Stimulated activated CD8-positive, alpha-beta memory T cell treated with anti-CD3 and anti-CD28 coated beads, Interleukin-7, amount 100 ng/mL, for 48 hours (primary cell): ENCODE results near the gene HRH3.

Experiments used
- DNase-seq, 2 donors: peaks; one replicate each; pipeline ENCODE4 v3.0.0-alpha.2; 2020; ENCODE audit warnings: low read depth in 1 of 2; ENCODE audit errors: extremely low read depth in 1 of 2

The HRH3 gene

DNA sequence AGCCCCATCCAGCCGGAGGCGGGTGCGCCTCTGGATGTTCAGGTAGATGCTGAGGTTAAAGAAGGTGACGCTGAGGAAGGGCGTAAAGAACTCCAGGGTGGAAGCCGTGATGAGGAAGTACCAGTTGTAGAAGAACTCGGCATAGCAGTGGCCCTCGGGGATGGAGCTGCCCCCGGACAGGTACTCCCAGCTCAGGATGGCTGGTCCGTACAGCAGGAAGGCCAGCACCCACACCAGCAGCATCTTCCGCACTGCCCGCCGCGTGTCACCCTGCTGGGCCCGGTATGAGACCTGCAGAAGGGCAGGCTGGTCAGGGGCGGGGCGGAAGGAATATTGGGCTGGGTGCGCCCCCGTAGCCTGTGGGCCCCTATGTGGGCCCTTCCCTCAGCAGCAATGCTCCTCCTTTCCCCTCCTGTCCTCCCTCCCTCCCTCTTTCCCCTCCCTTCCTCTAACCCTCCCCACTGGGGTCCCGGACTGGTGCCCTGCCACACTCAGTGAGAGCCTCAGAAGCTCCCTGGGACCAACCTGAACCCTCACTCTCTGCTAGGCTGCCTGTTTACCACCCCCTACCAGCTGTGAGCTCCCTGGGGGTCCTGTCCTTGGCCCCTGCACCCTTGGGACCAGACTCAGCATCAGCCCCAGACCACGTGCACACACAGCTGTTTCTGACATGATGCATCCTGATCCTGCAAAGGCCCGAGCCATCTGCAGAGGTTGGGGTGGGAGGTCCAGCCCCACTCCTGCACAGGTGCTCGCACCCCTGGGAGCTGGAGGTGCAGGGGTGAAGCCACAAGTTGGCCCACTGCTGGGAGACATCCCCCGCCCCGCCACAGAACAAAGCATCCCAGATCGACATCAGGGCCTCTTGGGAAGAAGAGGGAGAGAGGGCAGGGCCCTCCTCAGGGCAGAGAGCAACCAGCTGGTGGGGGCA is 3.2 kb downstream of the HRH3 start:
- no peak for DNase-seq

DNA sequence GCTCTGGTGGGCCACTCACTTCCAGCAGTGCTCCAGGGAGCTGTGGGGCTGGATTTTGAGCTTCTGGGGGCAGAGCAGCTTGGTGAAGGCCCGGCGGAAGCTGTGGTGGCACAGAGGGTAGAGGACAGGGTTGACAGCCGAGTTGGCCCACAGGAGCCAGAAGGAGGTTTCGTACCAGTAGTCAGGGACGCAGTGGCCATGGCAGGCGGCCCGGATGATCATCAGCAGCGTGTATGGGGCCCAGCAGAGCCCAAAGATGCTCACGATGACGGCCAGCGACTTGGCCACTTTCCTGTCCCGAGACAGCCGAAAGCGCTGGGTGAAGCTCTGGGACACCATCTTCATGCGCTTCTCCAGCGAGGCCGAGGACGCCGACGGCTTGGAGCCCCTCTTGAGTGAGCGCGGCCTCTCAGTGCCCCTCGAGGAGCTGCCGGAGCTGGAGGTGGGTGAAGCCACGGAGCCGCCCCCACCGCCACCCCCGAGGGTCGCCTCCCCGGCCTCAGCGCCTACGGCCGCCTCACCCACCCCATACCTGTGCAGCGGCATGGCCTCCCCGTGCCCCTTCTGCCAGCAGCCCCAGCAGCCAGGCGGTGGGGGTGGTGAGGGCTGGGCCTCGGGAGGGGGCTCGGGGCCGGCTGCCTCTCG is 4.0 kb downstream of the HRH3 start:
- DNase-seq = no peak

DNA sequence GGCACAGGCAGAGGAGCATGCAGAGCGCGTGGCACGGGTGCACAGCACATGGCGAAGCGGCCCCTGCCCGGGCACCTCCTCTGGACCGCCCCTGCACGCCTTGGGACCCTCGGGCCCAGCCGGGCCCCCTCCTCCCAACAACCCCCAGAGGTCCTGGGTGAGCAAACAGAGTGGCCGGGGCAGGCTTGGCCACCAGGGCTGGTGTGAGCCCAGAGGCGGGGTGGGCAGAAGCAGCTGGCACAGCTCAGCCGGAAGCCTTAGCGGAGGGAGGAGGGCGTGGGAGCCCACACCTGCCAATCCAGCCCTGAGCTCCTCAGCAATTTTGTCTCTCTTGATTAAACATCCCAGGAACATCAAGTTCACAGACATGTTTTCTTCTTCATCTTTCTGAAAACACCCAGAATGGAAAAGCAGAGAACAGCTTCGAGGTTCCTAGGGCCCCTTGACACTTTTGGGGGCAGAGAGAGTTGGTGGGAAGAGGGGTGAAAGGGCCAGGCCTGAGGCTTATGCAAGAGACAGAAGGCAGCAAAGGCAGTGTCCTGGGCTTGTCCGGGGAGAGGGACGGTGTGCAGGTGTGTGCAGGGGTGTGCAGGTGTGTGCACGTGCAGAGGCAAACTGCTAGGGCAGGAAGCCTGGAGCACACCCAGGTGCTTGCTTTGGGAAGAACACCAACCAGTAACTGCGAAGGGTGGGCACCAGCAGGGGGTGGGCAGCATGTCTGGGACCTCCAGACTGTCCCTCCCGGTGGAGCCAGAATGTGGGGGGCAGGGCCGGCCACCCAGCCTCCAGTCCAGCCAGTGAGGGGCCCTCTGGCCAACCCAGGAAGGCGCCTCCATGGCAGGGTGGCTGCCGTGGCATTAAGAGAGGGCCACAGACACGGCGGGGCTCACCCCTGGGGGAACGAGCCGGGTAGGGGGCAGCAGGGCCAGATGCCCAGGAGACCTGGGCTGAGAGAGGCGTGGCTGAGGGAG is 4.8 kb downstream of the HRH3 start:
- no peak for DNase-seq

DNA sequence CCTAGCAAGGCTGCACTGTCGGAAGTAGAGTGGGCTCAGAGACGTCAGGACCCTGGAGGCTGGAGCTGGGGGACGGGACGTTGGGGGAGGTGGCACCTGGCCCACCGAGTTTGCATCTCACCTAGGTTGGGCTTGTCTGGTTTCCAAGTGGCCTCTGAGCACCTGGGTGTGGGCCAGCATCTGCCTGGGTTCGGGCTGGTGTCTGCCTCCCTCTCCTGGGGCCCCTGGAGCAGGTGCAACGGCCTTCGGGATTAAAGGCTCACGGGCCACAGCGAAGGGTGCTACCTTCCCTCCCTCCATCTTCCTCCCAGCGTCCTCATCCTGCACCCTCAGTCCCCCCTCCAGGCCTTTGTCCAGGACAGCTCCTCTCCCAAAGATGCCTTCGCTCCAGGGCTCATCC is 6.0 kb downstream of the HRH3 start:
- DNase-seq = no peak

DNA sequence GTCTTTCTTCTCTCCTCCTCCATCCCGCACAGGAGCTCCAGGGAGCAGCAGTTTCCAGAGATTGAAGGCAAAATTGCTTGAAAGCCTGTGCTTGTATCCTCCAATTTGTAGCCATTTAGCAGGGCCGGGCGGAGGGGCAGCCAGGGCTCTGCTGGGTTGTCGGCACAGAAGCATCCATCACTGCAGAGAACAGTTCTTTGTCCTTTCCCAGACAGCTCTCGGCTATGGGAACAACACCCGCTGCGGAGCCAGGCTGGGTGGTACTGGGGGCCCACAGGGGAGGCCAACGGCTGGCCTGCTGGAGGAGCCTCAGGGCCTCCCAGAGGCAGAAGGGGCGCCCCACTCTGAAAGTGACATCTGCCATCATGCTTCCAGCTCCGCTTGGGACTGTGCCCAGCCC is 7.8 kb downstream of the HRH3 start:
- no peak for DNase-seq

DNA sequence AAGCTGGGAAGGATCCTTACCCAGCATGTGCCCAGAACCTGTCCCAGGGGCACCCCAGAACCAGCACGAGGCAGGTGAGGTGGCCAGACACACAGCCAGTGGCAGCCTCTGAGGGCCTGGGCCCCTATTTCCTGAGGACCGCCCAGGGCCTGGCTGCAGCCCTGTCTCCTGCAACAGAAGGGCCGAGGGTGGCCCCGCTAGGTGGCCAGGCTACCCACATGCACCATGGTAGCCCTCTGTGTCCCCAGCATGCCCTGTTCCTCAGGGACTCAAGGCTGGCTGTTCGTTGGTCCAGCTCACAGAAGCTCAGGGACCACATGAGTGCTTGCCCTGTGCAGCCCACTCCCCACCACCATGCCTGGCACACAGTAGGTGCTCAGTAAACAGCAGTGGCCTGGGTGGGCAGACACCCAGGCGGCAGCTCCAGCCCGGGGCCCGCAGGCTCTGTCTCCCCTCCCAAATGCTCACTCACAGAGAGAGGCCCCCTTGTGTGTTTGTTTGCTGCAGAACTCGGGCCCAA is 8.2 kb downstream of the HRH3 start:
- DNase-seq = no peak

DNA sequence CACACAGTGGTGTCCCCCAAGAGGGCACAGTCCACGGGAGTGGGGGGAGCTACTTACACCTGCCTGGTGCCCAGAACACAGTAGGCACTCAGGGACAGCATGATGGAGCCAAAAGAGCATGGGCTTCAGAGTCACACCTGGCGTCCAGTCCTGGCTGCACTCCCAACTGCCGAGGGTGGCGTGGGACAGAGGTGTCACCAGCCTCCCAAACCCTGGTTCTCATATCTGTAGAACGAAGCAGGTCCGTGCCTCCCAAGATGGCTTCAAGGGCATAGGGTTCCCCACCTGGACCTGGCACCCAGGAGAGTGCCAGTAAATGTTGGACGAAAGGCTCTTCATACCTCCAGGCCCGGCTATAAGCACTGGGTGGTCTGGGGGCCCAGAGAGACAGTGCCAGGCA is 8.9 kb downstream of the HRH3 start:
- DNase-seq = no peak

DNA sequence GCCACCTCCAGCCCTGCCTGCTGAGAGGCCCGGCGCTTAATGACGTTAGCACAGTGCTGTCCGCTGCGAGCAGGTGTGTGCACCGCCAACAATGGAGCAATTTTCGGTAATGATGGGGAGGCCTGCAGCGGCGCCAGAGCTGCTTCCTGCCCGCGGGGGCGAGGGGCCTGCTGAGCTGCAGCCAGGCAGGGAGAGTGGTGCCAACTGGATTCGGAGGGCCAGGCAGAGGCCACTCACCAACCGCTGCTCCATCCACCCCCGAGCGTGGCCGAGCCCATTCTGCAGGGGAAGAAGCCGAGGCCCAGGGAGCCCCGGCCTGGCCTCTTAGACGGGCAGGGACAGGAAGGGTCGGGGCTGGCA is 9.6 kb downstream of the HRH3 start:
- no peak for DNase-seq

DNA sequence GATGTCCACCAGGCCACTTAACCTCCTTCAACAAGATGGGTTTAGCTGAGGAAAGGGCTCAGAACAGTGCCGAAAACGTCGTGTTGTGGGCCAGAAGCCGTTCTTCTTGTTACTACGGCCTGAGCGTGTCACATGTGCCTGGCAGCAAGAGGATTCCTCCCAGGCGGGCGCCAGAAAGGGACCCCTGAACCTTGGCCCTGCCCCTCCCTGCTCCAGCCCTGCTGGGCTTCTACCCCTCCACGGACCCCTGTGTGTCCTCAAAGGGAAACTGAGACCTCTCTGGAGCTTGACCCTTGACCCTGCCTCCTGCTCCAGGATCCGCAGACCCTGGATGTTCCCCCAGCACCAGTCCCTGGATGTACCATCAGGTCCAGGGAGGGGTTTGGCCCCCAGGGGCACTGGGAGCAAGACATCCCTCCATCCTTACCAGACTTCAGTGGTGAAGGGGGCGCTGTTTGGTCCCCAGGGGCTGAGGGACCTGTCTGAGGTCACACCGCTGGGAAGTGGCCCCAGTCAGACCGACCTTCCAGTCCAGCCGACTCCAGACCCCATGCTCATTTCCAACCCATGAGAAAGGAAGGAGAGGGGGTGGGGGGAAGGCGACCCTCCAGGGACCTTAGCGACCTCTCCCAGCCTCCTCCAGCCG is 10.1 kb downstream of the HRH3 start:
- DNase-seq = no peak

DNA sequence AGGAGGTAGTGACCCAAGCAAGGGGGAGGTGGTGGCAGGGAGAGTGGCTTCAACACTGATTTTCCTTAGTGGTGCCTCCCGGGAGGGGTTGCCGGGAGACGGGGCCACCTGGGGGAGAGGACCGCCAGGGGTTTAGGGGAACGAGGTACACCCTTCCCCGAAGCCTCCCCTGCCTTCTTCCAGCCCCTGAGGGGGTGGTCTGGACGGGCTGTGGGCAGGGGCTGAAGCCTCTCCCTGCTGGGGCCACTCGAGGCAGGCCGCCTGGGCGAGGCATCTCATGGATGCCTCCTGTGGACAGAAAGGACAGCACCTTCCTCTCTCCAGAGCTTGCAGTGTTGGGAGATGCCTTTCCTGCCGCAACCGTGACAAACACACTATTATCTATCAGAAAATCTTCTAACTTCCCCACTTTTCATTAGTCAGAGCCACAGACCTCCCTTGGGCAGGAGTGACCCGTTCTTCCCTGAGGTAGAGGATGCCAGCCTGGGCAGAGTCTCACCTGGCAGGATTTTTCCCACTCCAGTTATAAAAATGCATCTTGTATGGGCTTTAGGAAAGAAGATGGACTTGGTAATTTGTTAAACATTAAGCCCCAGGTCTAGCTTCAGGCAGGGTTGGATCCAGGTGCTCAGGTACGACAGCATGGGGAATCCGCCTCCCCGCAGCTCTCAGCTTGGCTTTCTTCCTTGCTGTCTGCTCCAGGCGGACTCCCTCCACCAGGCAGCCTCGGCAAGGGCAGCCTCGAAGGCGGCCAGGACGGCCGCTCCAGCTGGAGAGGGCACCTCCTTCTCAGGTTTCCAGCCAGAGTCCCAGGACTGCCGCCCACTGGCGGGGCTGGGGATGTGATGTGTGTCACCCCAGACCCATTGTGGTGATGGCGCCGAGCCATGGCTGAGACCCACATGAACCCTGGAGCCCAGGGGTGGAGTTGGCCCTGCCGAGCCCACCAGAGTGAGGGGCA is 11.0 kb downstream of the HRH3 start:
- DNase-seq = no peak

DNA sequence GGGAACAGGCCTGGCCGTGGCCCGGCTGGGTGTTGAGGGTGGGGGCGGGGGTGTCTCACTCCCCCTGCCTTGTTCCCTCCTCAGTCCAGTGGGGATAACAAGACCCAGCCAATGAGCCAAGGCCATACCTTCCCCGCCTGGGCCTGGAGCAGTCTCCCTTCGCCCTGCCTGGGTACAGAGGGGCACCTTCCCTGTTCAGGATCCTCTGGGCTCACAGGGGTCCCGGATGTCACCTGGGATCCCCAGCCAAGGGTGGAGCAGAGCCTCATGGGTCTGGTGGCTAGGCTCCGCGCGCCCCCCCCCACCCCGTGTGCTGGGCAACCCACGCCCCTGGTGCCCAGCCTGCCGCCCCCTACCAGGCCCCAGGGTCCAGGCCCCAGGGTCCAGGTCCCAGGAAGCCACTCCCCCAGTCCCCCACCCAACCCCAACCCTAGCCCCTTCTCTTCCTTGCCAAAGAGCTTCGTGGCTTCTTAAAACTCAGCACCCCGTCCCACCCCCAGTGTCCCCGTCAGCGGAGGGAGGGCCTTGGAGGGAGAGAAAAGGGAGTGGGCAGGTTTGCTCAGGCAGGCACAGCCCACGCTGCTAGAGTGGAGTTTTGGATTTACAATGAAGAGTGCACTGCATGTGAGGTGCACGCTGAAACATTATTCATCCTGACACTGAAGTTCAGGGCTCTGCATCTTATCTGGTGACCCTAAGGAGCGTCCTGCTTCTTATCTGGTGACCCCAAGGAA is 11.8 kb downstream of the HRH3 start:
- DNase-seq = no peak

DNA sequence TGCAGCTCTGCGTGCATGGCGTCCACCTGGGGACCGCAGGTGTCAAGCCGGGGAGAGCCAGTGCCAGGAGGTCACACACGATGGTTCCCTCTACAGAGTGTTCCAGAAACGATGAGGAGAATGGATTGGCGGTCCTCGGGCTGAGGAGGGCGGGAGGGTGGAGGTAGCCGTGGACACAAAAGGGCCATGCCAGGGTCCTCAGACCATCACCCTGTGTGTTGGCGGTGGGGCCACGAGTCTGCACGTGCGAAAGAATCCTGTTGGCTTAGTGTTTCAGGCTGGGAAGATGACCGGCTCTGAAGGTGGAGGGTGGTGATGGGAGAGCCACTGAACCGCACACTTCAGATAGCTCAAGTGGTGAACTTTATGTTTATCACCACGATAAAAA is 13.7 kb downstream of the HRH3 start:
- no peak for DNase-seq

DNA sequence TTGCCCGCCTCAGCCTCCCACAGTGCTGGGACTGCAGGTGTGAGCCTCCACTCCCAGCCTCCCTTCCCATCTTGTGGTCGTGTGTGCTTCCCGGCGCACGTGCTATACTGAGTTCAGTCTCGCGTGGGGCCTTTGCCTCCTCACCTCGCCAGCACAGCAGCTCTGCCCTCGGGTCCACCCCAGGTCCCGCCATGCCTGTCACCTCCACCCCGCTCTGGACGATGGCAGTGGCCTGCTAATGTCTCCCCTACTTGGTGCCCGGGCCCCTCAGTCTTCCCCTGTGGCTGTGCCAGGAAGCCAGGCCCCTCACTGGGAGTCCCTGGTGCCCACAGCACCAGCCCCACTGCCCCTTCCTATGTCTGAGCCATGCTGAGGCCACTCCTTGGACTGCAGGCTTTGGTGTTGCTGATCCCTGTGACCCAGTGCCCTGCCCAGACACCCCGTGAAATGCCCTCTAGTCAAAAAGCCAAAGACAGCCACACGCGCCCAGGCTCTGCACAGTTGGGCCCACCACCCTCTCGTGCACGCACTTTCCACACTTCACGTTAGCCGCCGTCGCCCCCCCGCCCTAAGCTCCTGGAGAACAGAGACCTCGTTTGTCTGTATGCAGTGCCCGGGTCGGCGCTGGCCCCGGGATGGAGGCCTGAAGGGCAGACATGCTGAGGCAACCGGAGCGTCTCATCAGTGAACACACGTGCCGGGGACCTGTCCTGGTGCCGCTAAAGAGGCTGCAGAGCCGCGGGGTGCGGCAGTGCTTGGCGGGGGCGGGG is 14.3 kb downstream of the HRH3 start:
- no peak for DNase-seq

DNA sequence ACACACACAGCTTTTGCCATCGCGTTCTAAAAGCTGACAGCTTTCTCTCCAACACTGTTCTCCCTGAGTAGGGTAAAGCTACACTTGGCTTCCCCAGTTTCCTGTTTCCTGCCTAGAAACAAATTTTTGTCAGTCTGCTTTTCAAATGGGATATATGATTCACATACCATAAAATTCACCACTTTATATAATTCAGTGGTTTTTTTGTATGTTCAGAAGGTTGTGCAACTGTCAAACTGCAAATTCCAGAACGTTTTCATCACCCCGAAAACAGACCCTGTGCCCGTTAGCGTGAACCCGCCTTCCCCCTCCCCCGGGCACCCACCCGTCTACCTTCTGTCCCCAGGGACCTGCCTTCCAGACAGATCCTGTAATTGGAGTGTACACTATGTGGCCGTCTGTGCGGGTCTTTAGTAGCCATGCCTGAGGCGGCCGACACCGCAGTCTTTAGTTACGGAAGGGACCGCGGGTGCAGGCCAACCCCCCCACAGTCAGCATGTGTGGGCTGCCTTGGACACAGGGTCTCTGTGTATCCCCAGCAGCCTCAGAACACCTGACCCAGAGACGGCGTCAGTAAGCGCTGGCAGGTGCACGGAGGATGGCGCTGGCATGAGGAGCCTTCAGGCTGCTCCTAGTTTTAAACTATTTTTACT is 16.6 kb downstream of the HRH3 start:
- DNase-seq = no peak

DNA sequence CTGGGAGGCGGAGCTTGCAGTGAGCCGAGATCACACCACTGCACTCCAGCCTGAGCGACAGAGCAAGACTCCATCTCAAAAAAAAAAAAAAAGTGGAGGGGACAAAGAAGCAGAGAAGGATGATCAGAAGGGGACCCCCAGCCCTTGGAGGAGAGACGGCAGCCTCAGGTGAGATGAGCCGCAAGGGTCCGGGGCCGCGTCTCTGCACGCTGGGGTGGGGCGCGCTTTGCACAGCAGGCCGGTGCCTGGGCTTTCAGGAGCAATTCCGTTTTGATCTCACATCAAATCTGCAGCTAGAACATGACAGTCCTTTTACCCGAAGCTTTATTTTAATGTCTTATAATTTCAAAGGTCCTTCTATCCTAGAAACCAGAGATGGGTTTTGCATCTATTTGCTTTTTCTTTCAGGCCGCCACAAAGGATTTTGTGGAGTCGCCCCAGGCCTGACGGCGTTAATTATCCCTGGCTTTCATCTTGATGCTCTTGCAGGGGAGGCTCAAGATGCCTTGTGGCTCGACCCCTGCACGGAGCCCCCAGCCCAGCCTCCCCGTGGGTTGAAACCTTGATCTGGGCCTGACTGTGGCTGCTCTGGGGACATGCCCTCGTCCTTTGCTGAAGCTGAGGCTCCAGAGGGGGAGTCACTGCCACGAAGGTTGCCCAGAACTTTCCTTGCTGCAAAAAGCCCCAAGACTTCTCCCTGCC is 17.3 kb downstream of the HRH3 start:
- no peak for DNase-seq

DNA sequence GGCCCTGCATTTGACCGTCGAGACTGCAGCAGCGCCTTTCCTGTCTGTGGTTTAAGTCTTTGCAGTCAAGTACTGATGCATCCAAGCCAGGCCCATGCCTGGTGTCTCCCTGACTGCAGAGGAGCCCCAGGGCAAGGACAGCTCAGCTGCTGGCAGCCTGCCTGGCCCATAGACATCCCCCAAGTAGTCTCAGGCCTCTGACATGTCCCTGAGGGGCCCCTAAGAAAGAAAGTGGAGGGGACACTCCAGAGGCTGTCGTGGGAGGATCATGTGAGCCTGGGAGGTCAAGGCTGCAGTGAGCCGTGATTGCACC is 18.0 kb downstream of the HRH3 start:
- DNase-seq = no peak
